CD4-positive, alpha-beta T cell treated with Interleukin-12 subunit alpha and Interleukin-12 subunit beta, for 1 hour (primary cell): Measurements from ENCODE around the gene FCRL6.

Experiments used
- DNase-seq: peaks from one replicate; pipeline ENCODE4 v3.0.0-alpha.2; 2020

Gene FCRL6

GRCh38 chr1:159864262-159864661 is 62.1 kb downstream of the FCRL6 start:
- DNase-seq, result no peak
